H1 (cell line): Measurements from ENCODE around the gene PHLDB3. TPM values are rescaled to one million over a fixed set of nuclear protein-coding genes. Genes with fewer than 3 reads are reported as not detected.

ENCODE experiments used
- CTCF ChIA-PET: fragments of 300-600 bp; sonication (Branson Sonifier 250); formaldehyde crosslinking; loops from one replicate; lab custom pipeline; 2021; ENCODE audit not compliant: partially characterized antibody; lab: Charles Lee
- POLR2A ChIA-PET: fragments of 300-600 bp; sonication (Branson Sonifier 250); formaldehyde crosslinking; loops from one replicate; lab custom pipeline; 2021; ENCODE audit warnings: inconsistent platforms; ENCODE audit not compliant: partially characterized antibody; lab: Charles Lee
- DNase-seq, 2 experiments: peaks; one replicate each; pipeline versions ENCODE4 v3.0.0 to v3.0.0-alpha.2; 2010 to 2022; ENCODE audit warnings: low spot score in 2 of 2, low read depth in 1 of 2, mixed read lengths in 1 of 2
- FAIRE-seq: peaks from 2 replicates; lab custom pipeline; 2011; peaks lifted over from hg19 to GRCh38; lab: Jason Lieb, UNC
- H2AFZ ChIP-seq: 2 replicates; pipeline ENCODE4 v1.8.1; 2012; ENCODE audit warnings: low read length, inconsistent platforms
- H2AK5ac ChIP-seq: 2 replicates; pipeline ENCODE4 v1.6.1; 2013; ENCODE audit warnings: low read depth, low read length
- H2BK120ac ChIP-seq: replicated peaks from 2 replicates; pipeline ENCODE3; 2013; ENCODE audit warnings: low read depth, low read length, inconsistent platforms
- H2BK12ac ChIP-seq: 2 replicates; pipeline ENCODE4 v1.6.1; 2013; ENCODE audit warnings: low read depth, low read length
- H2BK15ac ChIP-seq: 2 replicates; pipeline ENCODE4 v1.6.1; 2013; ENCODE audit warnings: low read length
- H2BK20ac ChIP-seq: 2 replicates; pipeline ENCODE4 v1.6.1; 2013; ENCODE audit warnings: low read length
- H2BK5ac ChIP-seq: 2 replicates; pipeline ENCODE4 v1.6.1; 2013; ENCODE audit warnings: low read depth, low read length
- H3K14ac ChIP-seq: 2 replicates; pipeline ENCODE4 v1.6.1; 2013; ENCODE audit warnings: inconsistent platforms; ENCODE audit not compliant: insufficient read length
- H3K18ac ChIP-seq: 2 replicates; pipeline ENCODE4 v1.6.1; 2013; ENCODE audit warnings: low read length; ENCODE audit errors: extremely low read depth
- H3K23ac ChIP-seq: 2 replicates; pipeline ENCODE4 v1.6.1; 2013; ENCODE audit warnings: inconsistent platforms; ENCODE audit not compliant: insufficient read length
- H3K23me2 ChIP-seq: 2 replicates; pipeline ENCODE4 v1.6.1; 2013; ENCODE audit warnings: low read depth, low read length
- H3K27ac ChIP-seq: 2 replicates; pipeline ENCODE4 v1.6.1; 2011; ENCODE audit warnings: low read depth, low read length, inconsistent platforms
- H3K27me3 ChIP-seq, 4 experiments: replicated peaks in 1 of 4; 1 replicate in 1 of 4; 2 replicates in 3 of 4; pipeline versions ENCODE4 v1.6.1 to v1.8.1; 2011 to 2013; ENCODE audit warnings: low read length in 3 of 4, mild to moderate bottlenecking in 3 of 4, inconsistent platforms in 2 of 4, mixed read lengths in 2 of 4, moderate library complexity in 1 of 4; ENCODE audit not compliant: control insufficient read depth in 3 of 4, insufficient read depth in 3 of 4; ENCODE audit errors: extremely low read depth in 1 of 4
- H3K36me3 ChIP-seq, 4 experiments: 2 replicates each; pipeline versions ENCODE4 v1.6.1 to v1.8.1; 2011 to 2013; ENCODE audit warnings: mild to moderate bottlenecking in 4 of 4, low read length in 3 of 4, moderate library complexity in 2 of 4, control low read depth in 1 of 4, inconsistent platforms in 1 of 4; ENCODE audit not compliant: insufficient read depth in 4 of 4, control insufficient read depth in 2 of 4
- H3K4ac ChIP-seq: replicated peaks from 2 replicates; pipeline ENCODE3; 2013; ENCODE audit warnings: low read length, low read depth, mixed read lengths, inconsistent platforms; ENCODE audit not compliant: insufficient read length
- H3K4me1 ChIP-seq, 4 experiments: replicated peaks in 1 of 4; 1 replicate in 1 of 4; 2 replicates in 3 of 4; pipeline versions ENCODE4 v1.6.1 to v1.8.1; 2011 to 2013; ENCODE audit warnings: low read length in 3 of 4, inconsistent platforms in 2 of 4, mixed read lengths in 1 of 4; ENCODE audit not compliant: insufficient read depth in 4 of 4, control insufficient read depth in 3 of 4
- H3K4me2 ChIP-seq, 2 experiments: 2 replicates each; pipeline versions ENCODE4 v1.6.1 to v1.8.1; 2011 to 2013; ENCODE audit warnings: low read depth in 2 of 2, low read length in 2 of 2, control low read depth in 1 of 2, inconsistent platforms in 1 of 2, mild to moderate bottlenecking in 1 of 2; ENCODE audit not compliant: insufficient read depth in 1 of 2
- H3K4me3 ChIP-seq, 4 experiments: fragments of 200-600, 300-600 bp in 1 of 4; sonication (generic), shearing (Covaris generic), sonication (Bioruptor Twin) in 1 of 4; 2 replicates each; pipeline versions ENCODE4 v1.5.1 to v1.8.1; 2011 to 2016; ENCODE audit warnings: low read length in 4 of 4, low read depth in 3 of 4, control low read depth in 2 of 4, inconsistent platforms in 2 of 4, mild to moderate bottlenecking in 2 of 4, mixed read lengths in 1 of 4, moderate library complexity in 1 of 4; ENCODE audit not compliant: insufficient read depth in 2 of 4; ENCODE audit errors: extremely low read depth in 1 of 4
- H3K56ac ChIP-seq: replicated peaks from 2 replicates; pipeline ENCODE3; 2013; ENCODE audit warnings: low read depth, mild to moderate bottlenecking, mixed read lengths, low read length, inconsistent platforms; ENCODE audit not compliant: insufficient read length
- H3K79me1 ChIP-seq: 2 replicates; pipeline ENCODE4 v1.6.1; 2013; ENCODE audit warnings: low read depth, low read length, control low read depth
- H3K79me2 ChIP-seq, 2 experiments: 2 replicates each; pipeline versions ENCODE4 v1.6.1 to v1.8.1; 2012 to 2013; ENCODE audit warnings: low read length in 2 of 2, mild to moderate bottlenecking in 2 of 2, inconsistent platforms in 1 of 2; ENCODE audit not compliant: insufficient read depth in 2 of 2, control insufficient read depth in 1 of 2
- H3K9ac ChIP-seq, 4 experiments: replicated peaks in 1 of 4; 1 replicate in 1 of 4; 2 replicates in 3 of 4; pipeline versions ENCODE4 v1.6.1 to v1.8.1; 2011 to 2013; ENCODE audit warnings: low read depth in 3 of 4, low read length in 3 of 4, control low read depth in 2 of 4, mild to moderate bottlenecking in 2 of 4, moderate library complexity in 2 of 4, inconsistent platforms in 1 of 4; ENCODE audit errors: extremely low read depth in 1 of 4
- H3K9me3 ChIP-seq, 2 experiments: 2 replicates each; pipeline versions ENCODE4 v1.6.1 to v1.8.1; 2012 to 2013; ENCODE audit warnings: mild to moderate bottlenecking in 2 of 2, moderate library complexity in 2 of 2, control low read depth in 1 of 2, inconsistent platforms in 1 of 2, low read depth in 1 of 2, low read length in 1 of 2, mixed read lengths in 1 of 2; ENCODE audit not compliant: insufficient read depth in 2 of 2
- H4K20me1 ChIP-seq, 2 experiments: replicated peaks in 1 of 2; 2 replicates each; pipeline versions ENCODE3 to v1.8.1; 2011 to 2013; ENCODE audit warnings: inconsistent platforms in 2 of 2, low read length in 2 of 2, mild to moderate bottlenecking in 1 of 2; ENCODE audit not compliant: insufficient read depth in 2 of 2, control insufficient read depth in 1 of 2
- H4K5ac ChIP-seq: 2 replicates; pipeline ENCODE4 v1.6.1; 2013; ENCODE audit warnings: low read length, low read depth, mixed read lengths, inconsistent platforms; ENCODE audit not compliant: insufficient read length
- H4K8ac ChIP-seq: 2 replicates; pipeline ENCODE4 v1.8.0; 2013; ENCODE audit warnings: mild to moderate bottlenecking, moderate library complexity, low read length, inconsistent platforms; ENCODE audit not compliant: insufficient read depth; ENCODE audit errors: extremely low read depth
- H4K91ac ChIP-seq: replicated peaks from 2 replicates; pipeline ENCODE3; 2013; ENCODE audit warnings: low read length, mixed read lengths, inconsistent platforms; ENCODE audit not compliant: insufficient read length
- CBX5 ChIP-seq: fragments of 300-800, 300-1000 bp; sonication (generic); IDR thresholded peaks from 2 replicates; pipeline ENCODE4 v1.7.1; 2016; ENCODE audit warnings: antibody characterized with exemption, low read length, low read depth
- JUND ChIP-seq: IDR thresholded peaks from 2 replicates; pipeline ENCODE4 v1.6.1; 2011; ENCODE audit warnings: mild to moderate bottlenecking, improper control_type of control experiment, low read length
- KDM1A ChIP-seq: fragments of 200-600, 300-600 bp; sonication (generic); IDR thresholded peaks from 2 replicates; pipeline ENCODE4 v1.7.1; 2016; ENCODE audit warnings: mild to moderate bottlenecking, low read length, borderline replicate concordance
- POLR2AphosphoS5 ChIP-seq: IDR thresholded peaks from 2 replicates; pipeline ENCODE4 v1.6.1; 2011; ENCODE audit warnings: low read depth, low read length
- POU5F1 ChIP-seq: IDR thresholded peaks from 2 replicates; pipeline ENCODE4 v1.6.1; 2011; ENCODE audit warnings: low read depth, mild to moderate bottlenecking, low read length, moderate library complexity
- SIRT6 ChIP-seq: IDR thresholded peaks from one replicate; pipeline ENCODE4 v1.7.1; 2012; ENCODE audit warnings: low read length, inconsistent platforms
- TAF7 ChIP-seq: optimal IDR thresholded peaks from 2 replicates; pipeline ENCODE3; 2011; ENCODE audit warnings: low read depth, mild to moderate bottlenecking, inconsistent platforms, low read length, moderate library complexity, borderline replicate concordance
- TBP ChIP-seq: IDR thresholded peaks from 2 replicates; pipeline ENCODE4 v1.6.1; 2011; ENCODE audit warnings: low read depth, low read length, improper control_type of control experiment
- USF2 ChIP-seq: IDR thresholded peaks from 2 replicates; pipeline ENCODE4 v1.6.1; 2011; ENCODE audit warnings: low read length, improper control_type of control experiment
- YY1 ChIP-seq: IDR thresholded peaks from 2 replicates; pipeline ENCODE4 v1.6.1; 2011; ENCODE audit warnings: low read depth, mild to moderate bottlenecking, low read length
- WGBS, 2 experiments: shearing (Covaris generic) in 1 of 2; methylation state at CpG; one replicate each; pipeline versions ENCODE4 v1.1.6 to v1.1.7; 2013 to 2015; ENCODE audit warnings: low lambda C conversion rate in 2 of 2, mixed read lengths in 2 of 2, inconsistent platforms in 1 of 2, low coverage in 1 of 2, missing lambda C conversion rate in 1 of 2; ENCODE audit not compliant: insufficient replicate concordance in 2 of 2, insufficient coverage in 1 of 2, insufficient read length in 1 of 2; ENCODE audit errors: extremely low coverage in 1 of 2, missing lambda C conversion rate in 1 of 2; 5-methylcytosine and 5-hydroxymethylcytosine counted together
- polyA plus RNA-seq, 7 experiments: library from polyadenylated mRNA; depleted of rRNA in 3 of 7; stranded (reverse) in 5 of 7; unstranded in 2 of 7; fragments of >200 nt in 5 of 7; fragments of 200-250 nt in 2 of 7; gene quantifications; 1 replicate in 5 of 7; 2 replicates in 1 of 7; 4 replicates in 1 of 7; pipeline versions ENCODE4 v1.2.1 to v1.2.3, GENCODE V29; 2011 to 2013; ENCODE audit warnings: missing spikeins in 2 of 7, mixed read lengths in 2 of 7
- total RNA-seq: library from RNA; stranded (reverse); fragmentation: NEBNext Ultra II Directional; extraction: Animal tissue kit (Norgen Biotek cat#: 25700); gene quantifications from 2 replicates; pipeline ENCODE4 v1.2.1, GENCODE V29; 2021
- TF ChIP-seq, protein P1 (sequence below), 3 experiments: IDR thresholded peaks; 1 replicate in 2 of 3; 2 replicates in 1 of 3; pipeline versions ENCODE4 v1.5.1 to v1.6.1; 2011; ENCODE audit warnings: low read length in 3 of 3, mild to moderate bottlenecking in 3 of 3, inconsistent platforms in 2 of 3, low read depth in 1 of 3, moderate library complexity in 1 of 3; ENCODE audit not compliant: insufficient read depth in 1 of 3; ENCODE audit errors: control extremely low read depth in 1 of 3

The PHLDB3 gene
- total and polyA plus RNA-seq, 2 of the 8 experiments (the other 6 are each of a cell fraction or from before 2014, with no cell fraction given) = 4.0 to 8.5 TPM

GRCh38 chr19:43546581-43546980, 42.0 kb upstream of the PHLDB3 start:
- H3K9ac ChIP-seq = no peak overlapping the region
- H2BK15ac ChIP-seq = no peak overlapping the region
- H3K27ac ChIP-seq = no peak overlapping the region
- H2BK120ac ChIP-seq = no peak overlapping the region
- no peak overlapping the region for H4K8ac ChIP-seq
- no peak overlapping the region for H3K4me2 ChIP-seq
- H2AFZ ChIP-seq = no peak overlapping the region
- H3K36me3 ChIP-seq = peaks cover 8 to 41% (median 27%) of the 10 kb centered on the region in 4 experiments; a peak in 5 of 8 replicates
- H3K79me2 ChIP-seq = no peaks in the 10 kb centered on the region
- H2BK20ac ChIP-seq = no peak overlapping the region
- no peaks in the 10 kb centered on the region for H3K4me1 ChIP-seq
- DNase-seq = no peak
- no peaks in the 10 kb centered on the region for H3K23me2 ChIP-seq
- H4K91ac ChIP-seq = no peak overlapping the region
- H3K9me3 ChIP-seq = no peaks in the 10 kb centered on the region
- no peak overlapping the region for H3K56ac ChIP-seq
- H3K14ac ChIP-seq = no peak overlapping the region
- ChIA-PET POLR2A (interaction anchor here (0.6 to 1.6 kb wide), 3 partner anchors 10 to 25 kb away, joined by 3 to 5 read pairs (median 3); no protein-coding TSS in a partner anchor), CTCF (interaction anchor here (3.3 to 8.0 kb wide), 2 partner anchors 9 to 11 kb away, joined by 21 to 62 read pairs; no protein-coding TSS in a partner anchor)
- no peak overlapping the region for H3K4me3 ChIP-seq
- FAIRE-seq = no peak
- H2BK12ac ChIP-seq = no peak overlapping the region
- H2AK5ac ChIP-seq = peak overlapping the region; percentile 24; the same call in 1 of the 2 replicates
- H3K4ac ChIP-seq = no peak overlapping the region
- H4K20me1 ChIP-seq = peaks cover 0 to 2% of the 10 kb centered on the region in 2 experiments
- no peaks in the 10 kb centered on the region; a peak in 1 of 7 replicates for H3K27me3 ChIP-seq
- H2BK5ac ChIP-seq = no peak overlapping the region
- 79% methylated on average over 2 of the region's 3 CpGs; no CpG with 5 or more reads in 1 of the 2 experiments for WGBS, 2 experiments
- H3K18ac ChIP-seq = no peak overlapping the region
- H3K79me1 ChIP-seq = no peaks in the 10 kb centered on the region
- no peak overlapping the region for H3K23ac ChIP-seq
- no peak overlapping the region for H4K5ac ChIP-seq
- TF ChIP-seq SIRT6 (no peak), CBX5 (no peak), TAF7 (no peak), KDM1A (no peak), POU5F1 (no peak), POLR2AphosphoS5 (no peak), YY1 (no peak), USF2 (no peak), TBP (no peak), JUND (no peak)
- TF ChIP-seq, protein P1, sequence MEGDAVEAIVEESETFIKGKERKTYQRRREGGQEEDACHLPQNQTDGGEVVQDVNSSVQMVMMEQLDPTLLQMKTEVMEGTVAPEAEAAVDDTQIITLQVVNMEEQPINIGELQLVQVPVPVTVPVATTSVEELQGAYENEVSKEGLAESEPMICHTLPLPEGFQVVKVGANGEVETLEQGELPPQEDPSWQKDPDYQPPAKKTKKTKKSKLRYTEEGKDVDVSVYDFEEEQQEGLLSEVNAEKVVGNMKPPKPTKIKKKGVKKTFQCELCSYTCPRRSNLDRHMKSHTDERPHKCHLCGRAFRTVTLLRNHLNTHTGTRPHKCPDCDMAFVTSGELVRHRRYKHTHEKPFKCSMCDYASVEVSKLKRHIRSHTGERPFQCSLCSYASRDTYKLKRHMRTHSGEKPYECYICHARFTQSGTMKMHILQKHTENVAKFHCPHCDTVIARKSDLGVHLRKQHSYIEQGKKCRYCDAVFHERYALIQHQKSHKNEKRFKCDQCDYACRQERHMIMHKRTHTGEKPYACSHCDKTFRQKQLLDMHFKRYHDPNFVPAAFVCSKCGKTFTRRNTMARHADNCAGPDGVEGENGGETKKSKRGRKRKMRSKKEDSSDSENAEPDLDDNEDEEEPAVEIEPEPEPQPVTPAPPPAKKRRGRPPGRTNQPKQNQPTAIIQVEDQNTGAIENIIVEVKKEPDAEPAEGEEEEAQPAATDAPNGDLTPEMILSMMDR (IDR thresholded peaks at IDR 0.05; ENCODE audit: control extremely low read depth in 1 of 3, insufficient read depth in 1 of 3, low read depth in 1 of 3, low read length in 3 of 3) = no peak
